HEK293 (cell line): ENCODE data around the gene UBE2G2.

ENCODE experiments used
- KLF1 ChIP-seq: fragments of 450-650 bp; formaldehyde crosslinking; IDR thresholded peaks from 2 replicates; pipeline ENCODE4 v1.5.1; 2016; ENCODE audit warnings: missing biosample characterization, missing genetic modification characterization
- ZIC2 ChIP-seq: fragments of 450-650 bp; formaldehyde crosslinking; IDR thresholded peaks from 2 replicates; pipeline ENCODE4 v1.5.1; 2016; ENCODE audit warnings: missing biosample characterization, missing genetic modification characterization
- ZNF214 ChIP-seq: fragments of 450-650 bp; formaldehyde crosslinking; IDR thresholded peaks from 2 replicates; pipeline ENCODE4 v1.5.1; 2017; ENCODE audit warnings: missing biosample characterization, mild to moderate bottlenecking, missing genetic modification characterization, borderline replicate concordance
- ZNF302 ChIP-seq: fragments of 450-650 bp; formaldehyde crosslinking; IDR thresholded peaks from 2 replicates; pipeline ENCODE4 v1.5.1; 2016; ENCODE audit warnings: missing biosample characterization, missing genetic modification characterization, low read depth
- ZNF324 ChIP-seq: fragments of 450-650 bp; formaldehyde crosslinking; IDR thresholded peaks from 2 replicates; pipeline ENCODE4 v1.5.1; 2016; ENCODE audit warnings: missing biosample characterization, missing genetic modification characterization
- ZNF362 ChIP-seq: fragments of 450-650 bp; formaldehyde crosslinking; IDR thresholded peaks from 2 replicates; pipeline ENCODE4 v1.5.1; 2016; ENCODE audit warnings: missing biosample characterization, missing genetic modification characterization
- ZNF571 ChIP-seq: fragments of 450-650 bp; formaldehyde crosslinking; IDR thresholded peaks from 2 replicates; pipeline ENCODE4 v1.5.0; 2017; ENCODE audit warnings: missing biosample characterization, missing genetic modification characterization
- ZNF677 ChIP-seq: fragments of 450-650 bp; IDR thresholded peaks from 2 replicates; pipeline ENCODE4 v1.5.0; 2018; ENCODE audit warnings: missing biosample characterization, mild to moderate bottlenecking, missing genetic modification characterization, moderate library complexity
- TF ChIP-seq, protein P1 (sequence below): fragments of 450-650 bp; formaldehyde crosslinking; IDR thresholded peaks from 2 replicates; pipeline ENCODE4 v1.5.1; 2016; ENCODE audit warnings: missing biosample characterization, missing genetic modification characterization
- TF ChIP-seq, protein P2 (sequence below): fragments of 450-650 bp; formaldehyde crosslinking; IDR thresholded peaks from 2 replicates; pipeline ENCODE4 v1.5.1; 2016; ENCODE audit warnings: missing biosample characterization, missing genetic modification characterization

DNA sequence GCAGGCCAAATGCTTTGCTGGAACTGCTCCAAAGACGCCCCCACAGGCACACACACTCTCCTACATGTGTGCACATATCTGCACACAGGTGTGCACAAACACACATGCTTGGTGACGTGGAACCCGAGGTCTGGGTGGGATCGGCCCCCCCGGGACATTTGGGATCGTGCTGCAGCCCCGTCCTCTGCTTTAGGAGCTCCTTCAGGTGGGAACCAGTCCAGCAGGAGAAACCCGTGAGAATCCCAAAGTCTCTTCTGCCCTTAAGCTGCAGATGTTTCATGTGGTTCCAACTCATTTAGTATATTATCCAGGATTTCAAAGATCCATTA is 38.6 kb downstream of the UBE2G2 start:
- no peak for TF ChIP-seq ZNF362 (tag by site-specific recombination)
- TF ChIP-seq ZNF324 (tag by site-specific recombination), result no peak
- no peak for TF ChIP-seq ZIC2 (tag by site-specific recombination)
- no peak for TF ChIP-seq KLF1 (tag by site-specific recombination)
- TF ChIP-seq, protein P1, sequence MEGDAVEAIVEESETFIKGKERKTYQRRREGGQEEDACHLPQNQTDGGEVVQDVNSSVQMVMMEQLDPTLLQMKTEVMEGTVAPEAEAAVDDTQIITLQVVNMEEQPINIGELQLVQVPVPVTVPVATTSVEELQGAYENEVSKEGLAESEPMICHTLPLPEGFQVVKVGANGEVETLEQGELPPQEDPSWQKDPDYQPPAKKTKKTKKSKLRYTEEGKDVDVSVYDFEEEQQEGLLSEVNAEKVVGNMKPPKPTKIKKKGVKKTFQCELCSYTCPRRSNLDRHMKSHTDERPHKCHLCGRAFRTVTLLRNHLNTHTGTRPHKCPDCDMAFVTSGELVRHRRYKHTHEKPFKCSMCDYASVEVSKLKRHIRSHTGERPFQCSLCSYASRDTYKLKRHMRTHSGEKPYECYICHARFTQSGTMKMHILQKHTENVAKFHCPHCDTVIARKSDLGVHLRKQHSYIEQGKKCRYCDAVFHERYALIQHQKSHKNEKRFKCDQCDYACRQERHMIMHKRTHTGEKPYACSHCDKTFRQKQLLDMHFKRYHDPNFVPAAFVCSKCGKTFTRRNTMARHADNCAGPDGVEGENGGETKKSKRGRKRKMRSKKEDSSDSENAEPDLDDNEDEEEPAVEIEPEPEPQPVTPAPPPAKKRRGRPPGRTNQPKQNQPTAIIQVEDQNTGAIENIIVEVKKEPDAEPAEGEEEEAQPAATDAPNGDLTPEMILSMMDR (tag by site-specific recombination), result no peak
- TF ChIP-seq, protein P2, sequence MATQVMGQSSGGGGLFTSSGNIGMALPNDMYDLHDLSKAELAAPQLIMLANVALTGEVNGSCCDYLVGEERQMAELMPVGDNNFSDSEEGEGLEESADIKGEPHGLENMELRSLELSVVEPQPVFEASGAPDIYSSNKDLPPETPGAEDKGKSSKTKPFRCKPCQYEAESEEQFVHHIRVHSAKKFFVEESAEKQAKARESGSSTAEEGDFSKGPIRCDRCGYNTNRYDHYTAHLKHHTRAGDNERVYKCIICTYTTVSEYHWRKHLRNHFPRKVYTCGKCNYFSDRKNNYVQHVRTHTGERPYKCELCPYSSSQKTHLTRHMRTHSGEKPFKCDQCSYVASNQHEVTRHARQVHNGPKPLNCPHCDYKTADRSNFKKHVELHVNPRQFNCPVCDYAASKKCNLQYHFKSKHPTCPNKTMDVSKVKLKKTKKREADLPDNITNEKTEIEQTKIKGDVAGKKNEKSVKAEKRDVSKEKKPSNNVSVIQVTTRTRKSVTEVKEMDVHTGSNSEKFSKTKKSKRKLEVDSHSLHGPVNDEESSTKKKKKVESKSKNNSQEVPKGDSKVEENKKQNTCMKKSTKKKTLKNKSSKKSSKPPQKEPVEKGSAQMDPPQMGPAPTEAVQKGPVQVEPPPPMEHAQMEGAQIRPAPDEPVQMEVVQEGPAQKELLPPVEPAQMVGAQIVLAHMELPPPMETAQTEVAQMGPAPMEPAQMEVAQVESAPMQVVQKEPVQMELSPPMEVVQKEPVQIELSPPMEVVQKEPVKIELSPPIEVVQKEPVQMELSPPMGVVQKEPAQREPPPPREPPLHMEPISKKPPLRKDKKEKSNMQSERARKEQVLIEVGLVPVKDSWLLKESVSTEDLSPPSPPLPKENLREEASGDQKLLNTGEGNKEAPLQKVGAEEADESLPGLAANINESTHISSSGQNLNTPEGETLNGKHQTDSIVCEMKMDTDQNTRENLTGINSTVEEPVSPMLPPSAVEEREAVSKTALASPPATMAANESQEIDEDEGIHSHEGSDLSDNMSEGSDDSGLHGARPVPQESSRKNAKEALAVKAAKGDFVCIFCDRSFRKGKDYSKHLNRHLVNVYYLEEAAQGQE (tag by site-specific recombination), result no peak
- TF ChIP-seq ZNF302 (tag by site-specific recombination), result no peak
- TF ChIP-seq ZNF214 (tag by site-specific recombination), result no peak
- TF ChIP-seq ZNF677 (tag by site-specific recombination), result no peak
- TF ChIP-seq ZNF571 (tag by site-specific recombination), result no peak
